ENCODE measurements around the gene DPEP2NB.

GRCh38 chr16:68019167-68019680, 3.5 kb upstream of the DPEP2NB start:
- TF ChIP-seq EP300 (IDR thresholded peaks at IDR 0.05) (no peak), CTCF (IDR thresholded peaks at IDR 0.05) (no peak)
